ENCODE data around the gene PRKCE.

DNA sequence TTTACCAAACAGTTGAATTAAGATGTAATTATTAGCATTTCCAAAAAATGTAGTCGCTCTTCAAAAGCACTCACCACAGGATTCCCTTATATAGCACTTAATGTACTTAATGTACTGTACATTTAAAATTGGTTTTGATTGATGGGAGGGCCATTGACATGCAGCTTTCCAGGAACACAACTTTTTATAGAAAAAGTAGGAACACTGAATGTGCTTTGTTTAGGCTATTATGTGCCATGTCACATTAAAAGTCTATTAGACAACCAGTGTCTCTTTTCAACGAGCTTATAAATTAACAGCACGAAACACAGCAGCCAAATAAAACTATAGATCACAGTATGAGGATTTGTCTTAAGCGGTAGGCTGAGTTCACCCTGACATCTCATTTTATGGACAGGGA lies 301.1 kb downstream of the PRKCE start:
- TF ChIP-seq, protein P1, sequence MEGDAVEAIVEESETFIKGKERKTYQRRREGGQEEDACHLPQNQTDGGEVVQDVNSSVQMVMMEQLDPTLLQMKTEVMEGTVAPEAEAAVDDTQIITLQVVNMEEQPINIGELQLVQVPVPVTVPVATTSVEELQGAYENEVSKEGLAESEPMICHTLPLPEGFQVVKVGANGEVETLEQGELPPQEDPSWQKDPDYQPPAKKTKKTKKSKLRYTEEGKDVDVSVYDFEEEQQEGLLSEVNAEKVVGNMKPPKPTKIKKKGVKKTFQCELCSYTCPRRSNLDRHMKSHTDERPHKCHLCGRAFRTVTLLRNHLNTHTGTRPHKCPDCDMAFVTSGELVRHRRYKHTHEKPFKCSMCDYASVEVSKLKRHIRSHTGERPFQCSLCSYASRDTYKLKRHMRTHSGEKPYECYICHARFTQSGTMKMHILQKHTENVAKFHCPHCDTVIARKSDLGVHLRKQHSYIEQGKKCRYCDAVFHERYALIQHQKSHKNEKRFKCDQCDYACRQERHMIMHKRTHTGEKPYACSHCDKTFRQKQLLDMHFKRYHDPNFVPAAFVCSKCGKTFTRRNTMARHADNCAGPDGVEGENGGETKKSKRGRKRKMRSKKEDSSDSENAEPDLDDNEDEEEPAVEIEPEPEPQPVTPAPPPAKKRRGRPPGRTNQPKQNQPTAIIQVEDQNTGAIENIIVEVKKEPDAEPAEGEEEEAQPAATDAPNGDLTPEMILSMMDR (IDR thresholded peaks at IDR 0.05) = no peak
- TF ChIP-seq POLR2A (IDR thresholded peaks at IDR 0.05) = no peak
